HFF-Myc (cell line): Measurements from ENCODE around the gene SREBF2.

Source experiments
- DNase-seq: peaks from one replicate; pipeline ENCODE4 v3.0.0-alpha.2; 2011; ENCODE audit warnings: low read depth; ENCODE audit errors: extremely low read depth
- H3K4me3 ChIP-seq: replicated peaks from 2 replicates; pipeline ENCODE4 v1.5.1; 2011; ENCODE audit warnings: low read depth, mild to moderate bottlenecking, control low read depth, low read length
- CTCF ChIP-seq: IDR thresholded peaks from 2 replicates; pipeline ENCODE4 v1.5.1; 2012; ENCODE audit warnings: mild to moderate bottlenecking, low read depth, low read length, control low read depth; ENCODE audit errors: missing control alignments

SREBF2 gene

GRCh38 chr22:41911001-41911611 lies 78.2 kb downstream of the SREBF2 start:
- no peak overlapping the region for H3K4me3 ChIP-seq
- no peak for TF ChIP-seq CTCF
- no peak for DNase-seq

GRCh38 chr22:41912338-41913039 lies 79.6 kb downstream of the SREBF2 start:
- DNase-seq, result no peak
- no peak for TF ChIP-seq CTCF
- H3K4me3 ChIP-seq, result no peak overlapping the region

GRCh38 chr22:41913040-41913719 lies 80.3 kb downstream of the SREBF2 start:
- DNase-seq, result no peak
- H3K4me3 ChIP-seq, result no peak overlapping the region
- no peak for TF ChIP-seq CTCF

- TF ChIP-seq CTCF, result no peak
- no peak for DNase-seq
- no peak overlapping the region for H3K4me3 ChIP-seq
These were observed 81.1 kb downstream of the SREBF2 start for GRCh38 chr22:41913842-41914534.

- H3K4me3 ChIP-seq, result no peak overlapping the region
- DNase-seq, result no peak
These were observed 81.7 kb downstream of the SREBF2 start for GRCh38 chr22:41914611-41915034.

More at GRCh38 chr22:41914611-41915034, 81.7 kb downstream of the SREBF2 start:
- no peak for TF ChIP-seq CTCF
